Endothelial cell of umbilical vein (primary cell): ENCODE data around the gene CDC42SE2.

ENCODE experiments used
- CTCF ChIP-seq, 2 donors: IDR thresholded peaks; 1 replicate in 1 of 2; 2 replicates in 1 of 2; pipeline ENCODE4 v1.5.1; 2011; ENCODE audit warnings: low read length in 2 of 2, mild to moderate bottlenecking in 2 of 2, moderate library complexity in 2 of 2, control low read depth in 1 of 2, inconsistent platforms in 1 of 2, low read depth in 1 of 2; ENCODE audit not compliant: insufficient read depth in 1 of 2; ENCODE audit errors: extremely low read depth in 1 of 2
- EZH2 ChIP-seq: IDR thresholded peaks from 2 replicates; pipeline ENCODE4 v1.6.1; 2012; ENCODE audit warnings: borderline replicate concordance, low read depth, mild to moderate bottlenecking, moderate library complexity, low read length, inconsistent platforms; ENCODE audit not compliant: severe bottlenecking
- FOS ChIP-seq: IDR thresholded peaks from 2 replicates; pipeline ENCODE4 v1.6.1; 2011; ENCODE audit warnings: mild to moderate bottlenecking, low read length, moderate library complexity, borderline replicate concordance; ENCODE audit not compliant: insufficient read depth
- POLR2A ChIP-seq: IDR thresholded peaks from 2 replicates; pipeline ENCODE4 v1.6.1; 2012; ENCODE audit warnings: low read depth, mild to moderate bottlenecking, control low read depth, low read length
- POLR2AphosphoS5 ChIP-seq: IDR thresholded peaks from 2 replicates; pipeline ENCODE4 v1.6.1; 2012; ENCODE audit warnings: low read depth, mild to moderate bottlenecking, control low read depth, low read length, moderate library complexity; ENCODE audit not compliant: insufficient read depth
- TF ChIP-seq, protein P1 (sequence below): IDR thresholded peaks from 2 replicates; pipeline ENCODE4 v1.6.1; 2011; ENCODE audit not compliant: insufficient read depth, insufficient read length

DNA sequence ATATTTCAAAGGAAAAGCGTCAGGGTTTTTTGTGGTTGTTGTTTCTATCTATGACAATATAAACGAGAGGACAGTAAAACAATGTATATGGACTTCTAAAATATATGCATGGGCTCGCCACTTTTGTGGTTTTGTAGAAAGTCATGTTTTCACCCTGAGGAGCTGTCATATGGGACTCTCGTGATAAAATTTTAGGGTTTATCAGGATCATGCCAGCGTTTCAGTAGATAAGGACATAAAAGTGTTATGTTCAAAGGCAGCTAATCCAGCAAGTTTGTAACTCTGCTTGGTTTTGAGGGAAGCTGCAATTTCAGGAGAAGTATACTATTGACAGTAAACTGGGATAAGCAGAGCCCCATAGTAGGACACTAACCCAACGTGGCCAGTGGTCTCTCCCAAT, 120.3 kb downstream of the CDC42SE2 start:
- no peak for TF ChIP-seq CTCF (IDR thresholded peaks at IDR 0.05; ENCODE audit: extremely low read depth in 1 of 2, insufficient read depth in 1 of 2, low read depth in 1 of 2, low read length in 2 of 2)
- no peak for TF ChIP-seq POLR2A
- TF ChIP-seq, protein P1, sequence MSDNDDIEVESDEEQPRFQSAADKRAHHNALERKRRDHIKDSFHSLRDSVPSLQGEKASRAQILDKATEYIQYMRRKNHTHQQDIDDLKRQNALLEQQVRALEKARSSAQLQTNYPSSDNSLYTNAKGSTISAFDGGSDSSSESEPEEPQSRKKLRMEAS = no peak
- no peak for TF ChIP-seq POLR2AphosphoS5
- TF ChIP-seq FOS = no peak
- no peak for TF ChIP-seq EZH2
